H1 (cell line): ENCODE measurements around the gene OR2B2. TPM values are rescaled to one million over a fixed set of nuclear protein-coding genes. Genes with fewer than 3 reads are reported as not detected.

ENCODE experiments used
- CTCF ChIA-PET: fragments of 300-600 bp; sonication (Branson Sonifier 250); formaldehyde crosslinking; loops from one replicate; lab custom pipeline; 2021; ENCODE audit not compliant: partially characterized antibody; lab: Charles Lee
- POLR2A ChIA-PET: fragments of 300-600 bp; sonication (Branson Sonifier 250); formaldehyde crosslinking; loops from one replicate; lab custom pipeline; 2021; ENCODE audit warnings: inconsistent platforms; ENCODE audit not compliant: partially characterized antibody; lab: Charles Lee
- DNase-seq, 2 experiments: peaks; one replicate each; pipeline versions ENCODE4 v3.0.0 to v3.0.0-alpha.2; 2010 to 2022; ENCODE audit warnings: low spot score in 2 of 2, low read depth in 1 of 2, mixed read lengths in 1 of 2
- FAIRE-seq: peaks from 2 replicates; lab custom pipeline; 2011; peaks lifted over from hg19 to GRCh38; lab: Jason Lieb, UNC
- H2AFZ ChIP-seq: 2 replicates; pipeline ENCODE4 v1.8.1; 2012; ENCODE audit warnings: low read length, inconsistent platforms
- H2AK5ac ChIP-seq: 2 replicates; pipeline ENCODE4 v1.6.1; 2013; ENCODE audit warnings: low read depth, low read length
- H2BK120ac ChIP-seq: replicated peaks from 2 replicates; pipeline ENCODE3; 2013; ENCODE audit warnings: low read depth, low read length, inconsistent platforms
- H2BK12ac ChIP-seq: 2 replicates; pipeline ENCODE4 v1.6.1; 2013; ENCODE audit warnings: low read depth, low read length
- H2BK15ac ChIP-seq: 2 replicates; pipeline ENCODE4 v1.6.1; 2013; ENCODE audit warnings: low read length
- H2BK20ac ChIP-seq: 2 replicates; pipeline ENCODE4 v1.6.1; 2013; ENCODE audit warnings: low read length
- H2BK5ac ChIP-seq: 2 replicates; pipeline ENCODE4 v1.6.1; 2013; ENCODE audit warnings: low read depth, low read length
- H3K14ac ChIP-seq: 2 replicates; pipeline ENCODE4 v1.6.1; 2013; ENCODE audit warnings: inconsistent platforms; ENCODE audit not compliant: insufficient read length
- H3K18ac ChIP-seq: 2 replicates; pipeline ENCODE4 v1.6.1; 2013; ENCODE audit warnings: low read length; ENCODE audit errors: extremely low read depth
- H3K23ac ChIP-seq: 2 replicates; pipeline ENCODE4 v1.6.1; 2013; ENCODE audit warnings: inconsistent platforms; ENCODE audit not compliant: insufficient read length
- H3K23me2 ChIP-seq: 2 replicates; pipeline ENCODE4 v1.6.1; 2013; ENCODE audit warnings: low read depth, low read length
- H3K27ac ChIP-seq: 2 replicates; pipeline ENCODE4 v1.6.1; 2011; ENCODE audit warnings: low read depth, low read length, inconsistent platforms
- H3K27me3 ChIP-seq, 4 experiments: replicated peaks in 1 of 4; 1 replicate in 1 of 4; 2 replicates in 3 of 4; pipeline versions ENCODE4 v1.6.1 to v1.8.1; 2011 to 2013; ENCODE audit warnings: low read length in 3 of 4, mild to moderate bottlenecking in 3 of 4, inconsistent platforms in 2 of 4, mixed read lengths in 2 of 4, moderate library complexity in 1 of 4; ENCODE audit not compliant: control insufficient read depth in 3 of 4, insufficient read depth in 3 of 4; ENCODE audit errors: extremely low read depth in 1 of 4
- H3K36me3 ChIP-seq, 4 experiments: 2 replicates each; pipeline versions ENCODE4 v1.6.1 to v1.8.1; 2011 to 2013; ENCODE audit warnings: mild to moderate bottlenecking in 4 of 4, low read length in 3 of 4, moderate library complexity in 2 of 4, control low read depth in 1 of 4, inconsistent platforms in 1 of 4; ENCODE audit not compliant: insufficient read depth in 4 of 4, control insufficient read depth in 2 of 4
- H3K4ac ChIP-seq: replicated peaks from 2 replicates; pipeline ENCODE3; 2013; ENCODE audit warnings: low read length, low read depth, mixed read lengths, inconsistent platforms; ENCODE audit not compliant: insufficient read length
- H3K4me1 ChIP-seq, 4 experiments: replicated peaks in 1 of 4; 1 replicate in 1 of 4; 2 replicates in 3 of 4; pipeline versions ENCODE4 v1.6.1 to v1.8.1; 2011 to 2013; ENCODE audit warnings: low read length in 3 of 4, inconsistent platforms in 2 of 4, mixed read lengths in 1 of 4; ENCODE audit not compliant: insufficient read depth in 4 of 4, control insufficient read depth in 3 of 4
- H3K4me2 ChIP-seq, 2 experiments: 2 replicates each; pipeline versions ENCODE4 v1.6.1 to v1.8.1; 2011 to 2013; ENCODE audit warnings: low read depth in 2 of 2, low read length in 2 of 2, control low read depth in 1 of 2, inconsistent platforms in 1 of 2, mild to moderate bottlenecking in 1 of 2; ENCODE audit not compliant: insufficient read depth in 1 of 2
- H3K4me3 ChIP-seq, 4 experiments: fragments of 200-600, 300-600 bp in 1 of 4; sonication (generic), shearing (Covaris generic), sonication (Bioruptor Twin) in 1 of 4; 2 replicates each; pipeline versions ENCODE4 v1.5.1 to v1.8.1; 2011 to 2016; ENCODE audit warnings: low read length in 4 of 4, low read depth in 3 of 4, control low read depth in 2 of 4, inconsistent platforms in 2 of 4, mild to moderate bottlenecking in 2 of 4, mixed read lengths in 1 of 4, moderate library complexity in 1 of 4; ENCODE audit not compliant: insufficient read depth in 2 of 4; ENCODE audit errors: extremely low read depth in 1 of 4
- H3K56ac ChIP-seq: replicated peaks from 2 replicates; pipeline ENCODE3; 2013; ENCODE audit warnings: low read depth, mild to moderate bottlenecking, mixed read lengths, low read length, inconsistent platforms; ENCODE audit not compliant: insufficient read length
- H3K79me1 ChIP-seq: 2 replicates; pipeline ENCODE4 v1.6.1; 2013; ENCODE audit warnings: low read depth, low read length, control low read depth
- H3K79me2 ChIP-seq, 2 experiments: 2 replicates each; pipeline versions ENCODE4 v1.6.1 to v1.8.1; 2012 to 2013; ENCODE audit warnings: low read length in 2 of 2, mild to moderate bottlenecking in 2 of 2, inconsistent platforms in 1 of 2; ENCODE audit not compliant: insufficient read depth in 2 of 2, control insufficient read depth in 1 of 2
- H3K9ac ChIP-seq, 4 experiments: replicated peaks in 1 of 4; 1 replicate in 1 of 4; 2 replicates in 3 of 4; pipeline versions ENCODE4 v1.6.1 to v1.8.1; 2011 to 2013; ENCODE audit warnings: low read depth in 3 of 4, low read length in 3 of 4, control low read depth in 2 of 4, mild to moderate bottlenecking in 2 of 4, moderate library complexity in 2 of 4, inconsistent platforms in 1 of 4; ENCODE audit errors: extremely low read depth in 1 of 4
- H3K9me3 ChIP-seq, 2 experiments: 2 replicates each; pipeline versions ENCODE4 v1.6.1 to v1.8.1; 2012 to 2013; ENCODE audit warnings: mild to moderate bottlenecking in 2 of 2, moderate library complexity in 2 of 2, control low read depth in 1 of 2, inconsistent platforms in 1 of 2, low read depth in 1 of 2, low read length in 1 of 2, mixed read lengths in 1 of 2; ENCODE audit not compliant: insufficient read depth in 2 of 2
- H4K20me1 ChIP-seq, 2 experiments: replicated peaks in 1 of 2; 2 replicates each; pipeline versions ENCODE3 to v1.8.1; 2011 to 2013; ENCODE audit warnings: inconsistent platforms in 2 of 2, low read length in 2 of 2, mild to moderate bottlenecking in 1 of 2; ENCODE audit not compliant: insufficient read depth in 2 of 2, control insufficient read depth in 1 of 2
- H4K5ac ChIP-seq: 2 replicates; pipeline ENCODE4 v1.6.1; 2013; ENCODE audit warnings: low read length, low read depth, mixed read lengths, inconsistent platforms; ENCODE audit not compliant: insufficient read length
- H4K8ac ChIP-seq: 2 replicates; pipeline ENCODE4 v1.8.0; 2013; ENCODE audit warnings: mild to moderate bottlenecking, moderate library complexity, low read length, inconsistent platforms; ENCODE audit not compliant: insufficient read depth; ENCODE audit errors: extremely low read depth
- H4K91ac ChIP-seq: replicated peaks from 2 replicates; pipeline ENCODE3; 2013; ENCODE audit warnings: low read length, mixed read lengths, inconsistent platforms; ENCODE audit not compliant: insufficient read length
- SIRT6 ChIP-seq: IDR thresholded peaks from one replicate; pipeline ENCODE4 v1.7.1; 2012; ENCODE audit warnings: low read length, inconsistent platforms
- ZNF274 ChIP-seq: IDR thresholded peaks from 2 replicates; pipeline ENCODE4 v1.7.0; 2012; ENCODE audit warnings: low read length, borderline replicate concordance; ENCODE audit errors: extremely low read depth
- WGBS, 2 experiments: shearing (Covaris generic) in 1 of 2; methylation state at CpG; one replicate each; pipeline versions ENCODE4 v1.1.6 to v1.1.7; 2013 to 2015; ENCODE audit warnings: low lambda C conversion rate in 2 of 2, mixed read lengths in 2 of 2, inconsistent platforms in 1 of 2, low coverage in 1 of 2, missing lambda C conversion rate in 1 of 2; ENCODE audit not compliant: insufficient replicate concordance in 2 of 2, insufficient coverage in 1 of 2, insufficient read length in 1 of 2; ENCODE audit errors: extremely low coverage in 1 of 2, missing lambda C conversion rate in 1 of 2; 5-methylcytosine and 5-hydroxymethylcytosine counted together
- polyA plus RNA-seq, 7 experiments: library from polyadenylated mRNA; depleted of rRNA in 3 of 7; stranded (reverse) in 5 of 7; unstranded in 2 of 7; fragments of >200 nt in 5 of 7; fragments of 200-250 nt in 2 of 7; gene quantifications; 1 replicate in 5 of 7; 2 replicates in 1 of 7; 4 replicates in 1 of 7; pipeline versions ENCODE4 v1.2.1 to v1.2.3, GENCODE V29; 2011 to 2013; ENCODE audit warnings: missing spikeins in 2 of 7, mixed read lengths in 2 of 7
- total RNA-seq: library from RNA; stranded (reverse); fragmentation: NEBNext Ultra II Directional; extraction: Animal tissue kit (Norgen Biotek cat#: 25700); gene quantifications from 2 replicates; pipeline ENCODE4 v1.2.1, GENCODE V29; 2021

OR2B2 gene
- total and polyA plus RNA-seq, 2 of the 8 experiments (the other 6 are each of a cell fraction or from before 2014, with no cell fraction given): not detected

GRCh38 chr6:27874016-27874415 is 38.2 kb downstream of the OR2B2 start:
- WGBS, 2 experiments: 74% methylated on average over 8 of the region's 8 CpGs; no CpG with 5 or more reads in 1 of the 2 experiments
- Histone ChIP-seq H3K56ac (peak overlapping the region; percentile 99), H2BK20ac (peak overlapping the region; percentile 96), H3K4me3 (peak overlapping the region; percentile 61 to 73 (median 67); a peak in 5 of 8 replicates), H3K9me3 (no peaks in the 10 kb centered on the region), H2BK15ac (no peak overlapping the region), H2AFZ (no peak overlapping the region), H3K14ac (no peak overlapping the region), H4K20me1 (no peaks in the 10 kb centered on the region), H4K8ac (no peak overlapping the region), H2BK12ac (peak overlapping the region; percentile 95), H3K9ac (peak overlapping the region in 3 of 4 experiments; percentile 92 to 96 (median 95); a peak in 6 of 7 replicates), H3K27ac (peak overlapping the region; percentile 96), H3K4me1 (peaks cover 0 to 11% (median 8%) of the 10 kb centered on the region in 4 experiments; a peak in 5 of 7 replicates), H3K4ac (no peak overlapping the region), H3K18ac (peak overlapping the region; percentile 93), H3K23ac (no peak overlapping the region), H3K27me3 (no peaks in the 10 kb centered on the region), H3K79me1 (no peaks in the 10 kb centered on the region), H4K91ac (peak overlapping the region; percentile 97), H3K23me2 (peaks cover 7% of the 10 kb centered on the region; the same call in 1 of the 2 replicates), H2BK120ac (peak overlapping the region; percentile 98), H3K4me2 (peak overlapping the region; percentile 79 to 92), H3K79me2 (no peaks in the 10 kb centered on the region), H2AK5ac (peak overlapping the region; percentile 24; the same call in 1 of the 2 replicates), H2BK5ac (peak overlapping the region; percentile 98), H3K36me3 (no peaks in the 10 kb centered on the region), H4K5ac (peak overlapping the region; percentile 63)
- POLR2A ChIA-PET: interaction anchor here (0.6 to 40.3 kb wide), 28 partner anchors 4 to 1856 kb away, joined by 3 to 3039 read pairs (median 36); partner anchors contain the start of gene ZKSCAN8
- no peak for TF ChIP-seq SIRT6
- no peak for TF ChIP-seq ZNF274
- CTCF ChIA-PET: interaction anchor here (1.0 to 1.6 kb wide), 5 partner anchors 9 to 22 kb away, joined by 3 to 5 read pairs (median 3); a partner anchor contains a TSS
- no peak for FAIRE-seq
- no peak for DNase-seq
